ENCODE measurements around the gene RPA1. TPM values are rescaled to one million over a fixed set of nuclear protein-coding genes. Genes with fewer than 3 reads are reported as not detected.
"Not testable (repeated sequence)": the region's sequence is repeated elsewhere in the genome, so short reads cannot be mapped to it uniquely, and the experiment has no call there.

The RPA1 gene
- total and polyA plus RNA-seq, 10 of the 15 experiments (the other 5 are each of a cell fraction or from before 2014, with no cell fraction given): 35.9 to 198 (median 71.2) TPM

- TF ChIP-seq, protein P1, sequence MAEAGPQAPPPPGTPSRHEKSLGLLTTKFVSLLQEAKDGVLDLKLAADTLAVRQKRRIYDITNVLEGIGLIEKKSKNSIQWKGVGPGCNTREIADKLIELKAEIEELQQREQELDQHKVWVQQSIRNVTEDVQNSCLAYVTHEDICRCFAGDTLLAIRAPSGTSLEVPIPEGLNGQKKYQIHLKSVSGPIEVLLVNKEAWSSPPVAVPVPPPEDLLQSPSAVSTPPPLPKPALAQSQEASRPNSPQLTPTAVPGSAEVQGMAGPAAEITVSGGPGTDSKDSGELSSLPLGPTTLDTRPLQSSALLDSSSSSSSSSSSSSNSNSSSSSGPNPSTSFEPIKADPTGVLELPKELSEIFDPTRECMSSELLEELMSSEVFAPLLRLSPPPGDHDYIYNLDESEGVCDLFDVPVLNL (IDR thresholded peaks at IDR 0.05; ENCODE audit: low read depth, low read length): no peak
Measured at GRCh38 chr17:1894753-1895339, 65.0 kb downstream of the RPA1 start (continued).

DNA sequence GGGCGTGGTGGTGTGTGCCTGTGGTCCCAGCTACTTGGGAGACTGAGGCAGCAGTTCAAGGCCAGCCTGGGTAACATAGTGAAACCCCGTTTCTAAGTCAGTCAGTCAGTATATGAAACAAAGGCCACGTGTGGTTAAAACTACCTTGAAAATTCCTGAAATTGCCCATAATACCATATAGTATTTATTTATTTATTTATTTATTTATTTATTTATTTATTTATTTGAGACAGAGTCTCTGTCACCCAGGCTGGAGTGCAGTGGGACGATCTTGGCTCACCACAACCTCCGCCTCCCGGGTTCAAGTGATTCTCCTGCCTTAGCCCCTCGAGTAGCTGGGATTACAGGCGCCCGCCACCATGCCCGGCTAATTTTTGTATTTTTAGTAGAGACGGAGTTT, 65.7 kb downstream of the RPA1 start:
- H4K20me1 ChIP-seq (ENCODE audit: control insufficient read depth, insufficient read depth); H3K27me3 ChIP-seq (replicated peaks in 1 of 2; ENCODE audit: control insufficient read depth in 2 of 2, insufficient read depth in 2 of 2, low read length in 1 of 2); H3K4me2 ChIP-seq (ENCODE audit: control insufficient read depth, insufficient read depth); intact Hi-C loops (cut with micrococcal nuclease; ENCODE audit: unreplicated experiment); ATAC-seq; BruUV-seq (replicated peaks); H3K27ac ChIP-seq (ENCODE audit: control insufficient read depth, insufficient read depth); FAIRE-seq; H3K79me2 ChIP-seq (ENCODE audit: control insufficient read depth, insufficient read depth, low read length); H2AFZ ChIP-seq (ENCODE audit: control insufficient read depth, low read depth, low read length); POLR2A ChIA-PET; in situ Hi-C loops (cut with MboI); H3K9ac ChIP-seq (ENCODE audit: control insufficient read depth, insufficient read depth, low read length); H3K4me3 ChIP-seq; H3K9me3 ChIP-seq (replicated peaks; ENCODE audit: control insufficient read depth, insufficient read depth, low read length); DNase-seq (ENCODE audit: low read depth, low spot score): not testable (repeated sequence)
- SMC1A ChIA-PET (ENCODE audit: uncharacterized antibody, unreplicated experiment): interaction anchor here (1.0 kb wide), 1 partner anchor 174 kb away, joined by 3 read pairs; no protein-coding TSS in a partner anchor
- RAD21 ChIA-PET (ENCODE audit: unreplicated experiment): interaction anchor here (0.7 to 0.8 kb wide), 2 partner anchors 10 to 175 kb away, joined by 3 read pairs; no protein-coding TSS in a partner anchor
- Histone ChIP-seq H3K36me3 (ENCODE audit: control insufficient read depth in 2 of 2, insufficient read depth in 2 of 2, low read length in 1 of 2) (peaks cover 15 to 32% of the 10 kb centered on the region in 2 experiments; a peak in 3 of 4 replicates), H3K4me1 (ENCODE audit: control insufficient read depth, insufficient read depth, low read length) (peaks cover 17% of the 10 kb centered on the region)
- WGBS (ENCODE audit: insufficient coverage, insufficient replicate concordance, low lambda C conversion rate, missing lambda C conversion rate): 98% methylated on average over 11 of the region's 11 CpGs
- CTCF ChIA-PET: interaction anchor here (1.4 kb wide), 1 partner anchor 174 kb away, joined by 7 read pairs; no protein-coding TSS in a partner anchor
